GM19397 (cell line): ENCODE results near the gene TMEM171.

ENCODE experiments used
- ATAC-seq: cut with Tn5 transposase; IDR thresholded peaks from one replicate; pipeline ENCODE4 v1.9.1; 2021; ENCODE audit warnings: mild to moderate bottlenecking, moderate library complexity; ENCODE audit not compliant: unreplicated experiment

TMEM171 gene

DNA sequence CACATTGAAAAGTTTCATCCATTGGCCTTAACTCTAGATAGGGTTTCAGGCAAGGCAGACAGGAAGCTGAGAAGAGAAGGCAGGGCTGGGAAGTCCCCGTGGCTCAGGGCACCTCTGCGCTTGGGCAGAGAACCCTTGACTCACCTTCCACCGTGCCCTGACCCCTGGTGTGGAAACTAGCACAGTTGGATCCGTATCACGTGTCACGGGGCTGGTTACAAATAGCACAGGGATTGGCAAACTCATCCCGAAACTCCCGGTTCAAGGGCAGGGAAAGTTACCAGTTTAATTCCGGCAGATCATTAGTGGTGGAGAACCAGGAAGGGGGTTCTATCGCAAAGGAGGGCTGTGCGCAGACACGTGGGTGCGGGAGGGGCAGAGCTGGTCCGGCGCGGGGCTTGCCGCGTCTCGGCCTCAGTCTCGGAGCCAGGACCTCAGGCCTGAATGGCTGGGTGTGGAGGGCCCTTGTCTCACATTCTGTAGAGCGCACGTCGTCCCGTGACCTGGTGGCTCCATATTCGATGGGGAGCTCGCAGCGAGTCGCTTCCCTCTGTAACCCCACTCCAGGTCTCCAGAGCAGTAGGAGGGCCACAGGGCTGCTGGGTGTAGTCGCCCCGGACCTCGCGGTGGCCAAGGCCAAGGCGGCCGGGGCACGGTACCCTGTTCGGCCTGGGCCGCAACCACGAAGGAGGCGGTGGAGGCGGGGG, 771 bp upstream of the TMEM171 start:
- no peak for ATAC-seq

- no peak for ATAC-seq
Observed at GRCh38 chr5:73121119-73121463, 716 bp downstream of the TMEM171 start.

GRCh38 chr5:73122875-73123810, 2.8 kb downstream of the TMEM171 start:
- no peak for ATAC-seq

DNA sequence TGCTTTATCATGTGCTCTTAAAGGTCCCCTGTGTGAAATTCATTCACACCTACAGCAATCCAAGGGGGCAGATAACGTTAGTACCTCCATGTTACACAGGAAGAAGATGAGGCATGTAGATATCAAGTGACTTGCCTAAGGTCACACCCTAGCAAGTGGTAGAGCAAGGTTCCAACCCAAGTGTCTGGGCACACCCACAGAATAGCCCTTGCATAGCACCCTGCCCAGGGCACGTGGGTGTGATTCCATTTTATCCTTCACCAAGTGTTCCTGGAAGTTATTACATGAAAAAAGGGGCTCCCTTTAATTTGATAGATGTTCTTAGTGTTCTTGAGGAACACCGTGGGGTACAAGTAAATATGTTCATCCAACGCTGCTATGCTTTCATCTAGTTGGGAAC, 4.9 kb downstream of the TMEM171 start:
- no peak for ATAC-seq

GRCh38 chr5:73126381-73126780, 6.0 kb downstream of the TMEM171 start:
- ATAC-seq, result no peak

DNA sequence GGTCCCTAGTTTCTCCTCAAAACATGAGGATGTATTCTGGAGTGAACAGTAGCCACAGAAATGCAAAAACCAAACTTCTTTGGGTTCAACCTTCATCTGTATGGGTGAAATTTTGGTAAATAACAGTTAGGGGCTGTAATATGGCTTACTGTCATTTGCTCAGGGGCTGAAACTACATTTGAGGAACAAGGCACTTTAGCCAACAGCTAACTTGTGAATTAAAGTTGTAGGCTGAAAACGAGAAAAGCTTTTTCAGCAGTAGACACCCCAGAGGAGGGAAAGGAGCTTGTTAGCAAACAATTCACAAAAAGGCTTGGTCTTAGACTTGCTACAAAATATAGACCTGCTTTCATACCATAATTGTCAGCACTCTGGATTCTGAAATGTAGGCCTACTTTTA, 6.6 kb downstream of the TMEM171 start:
- no peak for ATAC-seq

DNA sequence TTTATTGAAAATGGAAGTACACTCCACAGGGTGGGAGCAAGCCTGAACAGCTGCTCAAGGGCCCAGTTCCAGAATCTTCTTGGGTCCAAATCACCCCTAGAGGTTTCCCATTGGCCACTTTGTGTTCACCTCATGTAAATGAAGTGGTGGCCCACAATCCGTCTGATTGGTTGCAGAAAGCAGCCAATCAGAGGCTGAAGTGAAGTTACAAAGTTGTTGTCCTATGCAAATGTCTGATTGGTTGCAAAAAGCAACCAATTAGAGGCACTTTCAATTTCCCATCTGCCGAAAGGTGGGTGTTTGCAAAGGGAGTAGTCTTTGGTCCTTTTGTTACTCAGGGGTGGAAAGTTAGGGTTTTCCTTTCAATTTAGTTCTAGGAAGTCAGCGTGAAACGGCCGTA, 8.8 kb downstream of the TMEM171 start:
- no peak for ATAC-seq

DNA sequence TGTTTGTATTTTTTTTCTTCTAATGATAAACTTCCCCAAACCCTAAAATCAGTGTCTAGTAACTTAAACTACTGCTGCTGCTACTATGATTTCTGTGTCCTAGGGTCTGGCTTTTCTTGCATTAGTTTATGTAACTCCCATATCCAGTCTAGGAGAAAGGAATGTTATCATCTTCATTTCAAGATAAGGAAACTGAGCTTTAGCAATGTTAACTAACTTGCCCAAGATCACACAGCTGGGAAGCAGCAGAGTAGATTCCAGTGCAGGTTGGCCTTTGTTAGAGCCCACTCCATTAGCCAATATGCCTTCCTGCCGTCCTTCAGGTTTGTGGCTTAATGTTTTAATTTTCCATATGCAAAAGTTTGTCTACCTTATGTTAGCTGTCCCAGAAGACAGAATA, 10.4 kb downstream of the TMEM171 start:
- ATAC-seq, result no peak

DNA sequence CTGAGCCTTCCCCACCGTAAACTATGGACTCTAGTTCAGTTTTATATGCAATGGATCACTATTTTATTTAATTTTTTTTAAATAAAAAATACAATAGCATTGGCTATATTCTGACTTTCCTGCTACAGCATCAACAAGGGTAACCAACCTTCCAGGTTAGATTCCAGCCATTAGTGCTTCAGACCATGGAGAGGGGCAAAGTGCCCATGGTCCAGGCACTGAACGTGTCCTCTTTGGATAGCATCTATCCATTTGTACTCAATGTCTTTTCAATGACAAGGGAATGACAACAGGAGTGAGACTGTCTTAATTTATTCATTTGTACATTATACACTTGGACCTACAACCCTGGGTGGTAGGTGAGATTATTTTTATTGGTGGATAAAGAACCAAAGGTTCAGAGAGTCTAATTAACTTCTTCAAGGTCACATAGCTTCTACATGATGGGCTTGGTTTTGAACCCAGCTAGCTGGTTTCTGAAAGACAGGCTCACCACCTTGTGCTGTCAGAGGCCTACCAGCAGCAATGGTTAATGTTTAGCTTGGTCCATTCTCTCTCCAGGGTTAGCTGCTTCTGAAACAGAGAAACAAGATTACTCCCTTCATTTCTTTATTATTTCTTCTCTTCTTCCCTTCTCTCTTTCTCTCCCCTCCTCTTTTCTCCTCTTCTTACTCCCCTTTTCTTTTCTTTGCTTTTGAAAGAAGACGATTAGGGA, 11.5 kb downstream of the TMEM171 start:
- no peak for ATAC-seq

DNA sequence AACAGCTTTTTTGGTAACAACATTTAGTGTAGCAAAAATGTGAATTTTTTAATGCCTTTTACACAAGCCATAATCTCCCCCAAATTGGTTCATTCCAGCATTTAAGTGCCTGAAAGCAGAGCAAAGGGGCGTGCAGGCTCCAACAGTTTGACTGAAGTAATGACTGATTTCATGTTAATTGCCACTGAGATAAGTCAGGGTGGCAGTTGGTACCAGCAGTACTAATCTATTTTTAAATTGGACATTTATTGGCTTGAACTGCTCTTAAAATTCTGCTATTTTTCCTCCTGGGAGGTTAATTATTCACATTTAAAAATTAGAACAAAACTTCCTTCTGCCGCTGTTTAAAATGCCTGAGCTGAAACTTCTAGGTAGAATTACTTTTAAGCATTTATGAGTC, 12.4 kb downstream of the TMEM171 start:
- ATAC-seq, result no peak

- ATAC-seq, result no peak
Observed at GRCh38 chr5:73135021-73135420, 14.6 kb downstream of the TMEM171 start.

- ATAC-seq, result no peak
Observed at GRCh38 chr5:73135429-73136054, 15.2 kb downstream of the TMEM171 start.

DNA sequence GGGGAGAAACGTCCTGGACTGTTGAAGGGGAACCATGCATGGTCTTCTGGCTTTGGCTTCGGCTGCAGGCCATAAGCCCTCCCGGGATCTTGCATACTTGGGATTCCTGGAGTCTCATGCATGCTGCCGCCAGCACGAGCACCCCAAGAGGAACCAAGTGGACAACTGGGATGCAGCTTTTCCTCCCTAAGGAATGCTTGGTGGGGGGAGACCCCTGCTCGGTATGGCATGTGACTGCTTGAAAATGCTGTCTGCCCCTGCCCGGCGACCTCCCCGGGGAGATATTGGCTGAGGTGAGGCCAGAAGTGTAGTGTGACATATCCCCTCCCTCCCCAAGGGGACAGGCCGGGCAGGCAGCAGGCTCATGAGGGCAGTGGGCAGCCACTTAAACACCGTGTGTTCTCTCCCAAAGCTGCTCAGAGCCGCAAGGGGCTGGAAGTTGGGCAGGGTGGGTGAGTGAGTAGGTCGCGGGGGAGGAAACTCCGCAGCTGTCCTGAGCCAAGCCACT, 15.7 kb downstream of the TMEM171 start:
- ATAC-seq, result no peak

DNA sequence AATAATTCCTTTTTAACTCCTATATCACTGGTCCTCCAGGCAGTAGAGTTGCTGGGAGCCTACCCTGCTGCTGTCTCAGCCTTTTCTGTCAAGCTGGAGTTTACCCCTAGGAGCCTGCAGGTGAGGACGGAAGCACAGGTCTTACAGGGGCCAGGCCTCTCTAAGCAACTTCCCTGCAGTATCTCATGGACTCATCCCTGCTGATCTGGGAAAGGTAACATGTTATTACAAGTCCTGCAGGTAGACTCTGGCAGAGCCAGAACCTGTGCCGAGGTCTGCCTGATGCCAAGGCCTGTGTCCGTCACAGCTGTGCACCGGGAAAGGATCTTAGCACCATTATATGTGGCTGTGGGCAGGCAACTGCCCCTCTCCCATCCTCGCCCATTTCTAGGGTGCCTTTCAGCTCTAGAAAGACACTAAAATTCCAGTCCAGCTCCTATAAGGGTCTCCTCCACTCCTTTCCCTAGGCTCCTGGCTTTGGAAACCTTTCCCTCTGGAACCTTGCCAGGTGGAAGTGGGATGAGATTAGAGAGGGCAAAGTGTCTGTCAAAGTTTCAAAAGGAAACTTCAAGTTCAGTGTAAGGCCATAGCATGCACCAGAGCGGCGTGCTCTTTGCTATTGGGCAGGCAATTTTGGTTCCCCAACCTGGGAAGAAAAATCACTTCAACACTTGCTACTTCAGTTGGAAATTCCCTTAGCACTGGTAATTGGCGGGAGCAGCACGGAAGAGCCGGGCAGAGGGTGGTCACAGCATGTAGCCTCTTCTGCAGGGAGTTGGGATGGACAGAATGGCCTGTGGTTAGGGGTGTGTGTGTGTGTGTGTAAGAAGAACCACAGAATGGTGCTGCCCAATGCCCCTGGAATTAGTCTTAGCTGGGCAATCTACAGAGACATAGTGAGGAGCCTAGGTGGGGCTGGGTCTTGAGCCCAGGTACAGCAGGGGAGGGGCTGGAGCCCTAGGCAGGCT, 17.5 kb downstream of the TMEM171 start:
- no peak for ATAC-seq

DNA sequence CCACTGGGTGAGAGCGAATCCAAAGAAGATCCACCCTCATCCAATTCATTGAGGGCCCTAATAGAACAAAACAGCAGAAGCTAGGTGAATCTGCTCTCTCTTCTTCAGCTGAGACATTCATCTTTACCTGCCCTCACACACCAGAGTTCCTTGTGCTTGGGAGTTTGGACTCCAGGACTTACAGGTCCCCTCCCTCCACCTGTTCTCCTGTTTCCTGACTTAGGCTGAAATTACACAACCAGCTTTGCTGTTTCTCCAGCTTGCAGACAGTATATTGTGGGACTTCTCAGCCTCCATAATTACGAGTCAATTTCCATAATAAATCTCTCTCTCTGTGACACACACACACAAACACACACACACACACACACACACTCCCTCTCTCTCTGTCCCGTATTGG, 19.1 kb downstream of the TMEM171 start:
- ATAC-seq, result no peak

DNA sequence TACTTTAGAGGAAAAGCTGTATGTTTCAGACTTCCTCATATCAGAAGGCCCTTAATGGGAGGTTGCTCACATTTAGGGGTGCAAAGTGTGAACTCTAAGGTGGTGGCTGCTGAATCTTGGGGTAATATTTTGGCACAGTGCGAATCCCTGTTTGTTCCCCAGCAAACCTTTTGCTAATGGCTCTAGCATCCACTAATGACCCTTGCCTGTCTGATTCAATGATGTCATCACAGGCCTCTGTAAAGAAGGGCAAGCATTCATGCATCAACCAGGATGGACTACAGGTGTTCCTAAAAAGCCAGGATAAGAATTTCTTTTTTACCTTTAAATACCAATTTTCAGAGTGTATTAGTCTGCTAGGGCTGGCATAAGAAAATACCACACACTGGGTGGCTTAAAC, 20.4 kb downstream of the TMEM171 start:
- ATAC-seq, result no peak

GRCh38 chr5:73142035-73142434, 21.7 kb downstream of the TMEM171 start:
- ATAC-seq, result no peak

DNA sequence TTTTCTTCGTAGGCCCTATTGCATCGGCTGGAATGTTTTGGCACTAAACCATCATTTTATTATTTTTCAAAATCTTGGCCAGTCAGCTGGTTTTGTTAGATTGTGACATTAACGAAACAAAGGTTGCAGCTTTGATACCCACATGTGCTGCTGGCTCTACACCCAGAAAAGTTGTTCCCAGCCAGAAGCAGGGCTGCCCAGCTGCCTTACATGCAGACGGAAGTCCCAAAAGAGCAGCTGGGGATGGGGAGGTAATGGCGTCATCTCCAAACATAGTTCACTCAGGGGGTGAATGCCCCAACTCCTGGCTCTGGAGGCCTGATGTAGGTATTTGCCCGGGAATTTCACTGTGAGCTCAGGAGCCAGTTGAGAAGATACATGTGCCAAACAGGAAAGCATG, 23.3 kb downstream of the TMEM171 start:
- ATAC-seq, result no peak

- no peak for ATAC-seq
Observed at GRCh38 chr5:73149540-73149939, 29.2 kb downstream of the TMEM171 start.

- no peak for ATAC-seq
Observed at GRCh38 chr5:73150876-73151275, 30.5 kb downstream of the TMEM171 start.
